Effector CD8-positive, alpha-beta T cell (primary cell): ENCODE data around the gene ZNF77.
"Not testable (repeated sequence)": the region's sequence is repeated elsewhere in the genome, so short reads cannot be mapped to it uniquely, and the experiment has no call there.

Experiments used
- DNase-seq: peaks from one replicate; lab custom pipeline; 2025; lab: John Stamatoyannopoulos, UW
- total RNA-seq, 4 experiments: gene quantifications; one replicate each; lab custom pipeline; 2026; lab: John Stamatoyannopoulos, UW

The ZNF77 gene
- 7.8 to 15.2 (median 9.4) reads per million in 4 experiments for total RNA-seq

DNA sequence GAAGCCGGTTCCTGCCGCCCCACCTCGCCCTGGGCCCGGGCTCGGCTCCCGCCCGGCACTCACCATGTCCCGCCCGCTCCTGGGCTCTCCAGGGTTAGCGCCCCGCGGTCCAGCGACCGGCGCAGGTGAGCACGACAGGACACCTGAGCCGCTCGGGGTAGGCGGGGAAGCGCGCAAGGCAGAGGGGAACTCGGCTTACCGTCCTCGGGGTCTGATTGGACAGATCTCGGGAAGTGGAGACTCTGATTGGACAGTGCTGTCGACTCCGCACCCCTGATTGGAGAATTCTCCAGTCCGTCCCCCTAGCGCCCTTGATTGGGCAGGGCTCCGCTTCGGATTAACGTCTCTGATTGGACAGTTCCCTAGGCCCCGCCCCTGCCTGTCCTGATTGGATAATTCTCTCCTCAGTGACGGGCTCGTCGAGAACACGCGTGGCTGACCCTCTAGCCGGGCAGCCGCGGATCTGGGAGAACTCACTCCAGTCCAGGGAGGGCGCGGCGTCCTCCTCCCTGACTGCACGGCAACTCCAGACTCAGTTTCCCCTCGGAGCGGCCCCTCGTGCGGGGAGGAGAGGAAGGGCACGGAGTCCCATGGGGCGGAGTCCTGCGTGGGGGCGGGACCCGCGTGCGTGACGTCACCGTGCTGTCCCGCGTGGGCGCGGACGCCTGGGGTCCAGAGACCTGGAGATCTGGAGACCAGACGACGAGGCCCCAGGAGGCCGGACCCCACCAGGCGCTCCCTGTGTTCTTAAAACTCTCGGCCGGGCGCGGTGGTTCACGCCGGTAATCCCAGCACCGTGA lies at the start of gene ZNF77:
ZNF77 (minus strand) TSS at position 197 of the 800 bp plus-strand sequence; CDS start at position 66, 131 bp downstream.
- DNase-seq, result peak; percentile 99

- no peak for DNase-seq
Measured at GRCh38 chr19:2993579-2993978, 48.8 kb upstream of the ZNF77 start.

- DNase-seq, result no peak
Measured at GRCh38 chr19:2992958-2993357, 48.2 kb upstream of the ZNF77 start.

DNA sequence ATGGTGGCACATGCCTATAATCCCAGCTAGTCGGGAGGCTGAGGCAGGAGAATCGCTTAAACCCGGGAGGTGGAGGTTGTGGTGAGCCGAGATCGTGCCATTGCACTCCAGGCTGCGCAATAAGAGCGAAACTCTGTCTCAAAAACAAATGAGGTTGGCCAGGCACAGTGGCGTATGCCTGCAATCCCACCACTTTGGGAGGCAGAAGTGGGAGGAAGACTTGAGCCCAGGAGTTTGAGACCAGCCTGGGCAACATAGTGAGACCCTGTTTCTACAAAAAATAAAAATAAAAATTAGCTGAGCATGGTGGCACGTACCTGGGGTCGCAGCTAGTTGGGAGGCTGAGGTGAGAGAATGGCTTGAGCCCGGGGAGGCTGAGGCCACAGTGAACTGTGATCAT lies 47.6 kb upstream of the ZNF77 start:
- DNase-seq, result not testable (repeated sequence)

- no peak for DNase-seq
Measured at GRCh38 chr19:2989236-2989946, 44.6 kb upstream of the ZNF77 start.

GRCh38 chr19:2988568-2988967 lies 43.8 kb upstream of the ZNF77 start:
- no peak for DNase-seq

GRCh38 chr19:2987797-2988196 lies 43.0 kb upstream of the ZNF77 start:
- no peak for DNase-seq

GRCh38 chr19:2986951-2987524 lies 42.3 kb upstream of the ZNF77 start:
- DNase-seq, result no peak

GRCh38 chr19:2984215-2984528 lies 39.4 kb upstream of the ZNF77 start:
- no peak for DNase-seq

GRCh38 chr19:2983351-2984214 lies 38.8 kb upstream of the ZNF77 start:
- DNase-seq, result no peak

DNA sequence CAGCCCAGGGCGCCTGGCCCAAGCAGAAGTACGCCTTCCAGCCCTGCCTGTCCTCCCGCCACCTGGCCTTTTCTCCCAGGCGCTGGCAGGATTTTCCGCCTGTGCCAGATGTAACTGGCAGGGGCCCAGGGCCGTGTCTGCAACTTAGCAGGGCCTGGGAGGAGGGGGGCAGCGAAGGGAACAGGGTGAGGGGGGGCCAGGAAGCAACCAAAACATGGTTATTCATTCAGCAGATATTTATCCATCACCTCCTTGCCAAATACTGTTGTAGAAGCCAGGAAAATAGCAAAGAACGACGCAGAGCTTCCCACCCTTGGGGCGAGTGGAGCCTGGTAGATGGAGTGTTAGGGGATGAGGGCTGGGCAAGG lies 38.2 kb upstream of the ZNF77 start:
- DNase-seq, result no peak

DNA sequence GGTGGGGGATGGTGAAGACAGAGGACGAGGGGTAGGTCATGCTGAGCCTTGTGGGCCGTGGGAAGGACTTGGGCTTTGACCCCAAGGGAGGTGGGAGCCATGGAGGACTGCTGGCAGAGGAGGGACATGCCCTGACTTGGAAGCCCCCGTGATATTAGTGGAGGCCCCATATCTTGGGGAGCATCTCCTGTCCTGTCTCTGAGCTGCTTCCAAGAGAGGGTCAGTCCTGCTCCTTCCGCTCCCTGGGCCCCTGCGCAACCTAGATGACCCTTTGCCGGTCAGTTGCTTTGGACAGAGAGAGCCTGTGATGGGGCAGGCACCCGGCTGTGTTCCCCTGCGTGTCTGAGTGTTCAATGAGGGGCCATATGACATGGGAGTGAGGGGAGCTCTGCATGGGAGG lies 37.8 kb upstream of the ZNF77 start:
- no peak for DNase-seq

DNA sequence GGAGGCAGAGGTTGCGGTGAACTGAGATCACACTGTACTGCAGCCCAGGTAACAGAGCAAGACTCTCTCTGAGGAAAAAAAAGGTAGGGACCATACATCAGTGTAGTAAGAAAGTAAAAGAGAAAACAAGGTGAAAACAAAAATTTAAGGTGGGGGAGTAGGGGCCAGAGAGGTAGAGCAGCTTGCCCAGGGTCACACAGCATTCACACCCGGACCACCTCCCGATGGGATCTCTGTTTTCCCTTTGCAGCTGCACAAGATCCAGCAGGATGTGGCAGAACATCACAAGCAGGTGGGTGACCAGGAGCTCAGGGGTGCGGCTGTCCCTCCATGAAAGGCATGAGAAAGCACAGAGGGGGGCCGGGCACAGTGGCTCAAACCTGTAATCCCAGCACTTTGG lies 37.1 kb upstream of the ZNF77 start:
- DNase-seq, result no peak

- no peak for DNase-seq
Measured at GRCh38 chr19:2978772-2979171, 34.0 kb upstream of the ZNF77 start.

- no peak for DNase-seq
Measured at GRCh38 chr19:2978166-2978767, 33.5 kb upstream of the ZNF77 start.

GRCh38 chr19:2977746-2978138 lies 33.0 kb upstream of the ZNF77 start:
- DNase-seq, result no peak

DNA sequence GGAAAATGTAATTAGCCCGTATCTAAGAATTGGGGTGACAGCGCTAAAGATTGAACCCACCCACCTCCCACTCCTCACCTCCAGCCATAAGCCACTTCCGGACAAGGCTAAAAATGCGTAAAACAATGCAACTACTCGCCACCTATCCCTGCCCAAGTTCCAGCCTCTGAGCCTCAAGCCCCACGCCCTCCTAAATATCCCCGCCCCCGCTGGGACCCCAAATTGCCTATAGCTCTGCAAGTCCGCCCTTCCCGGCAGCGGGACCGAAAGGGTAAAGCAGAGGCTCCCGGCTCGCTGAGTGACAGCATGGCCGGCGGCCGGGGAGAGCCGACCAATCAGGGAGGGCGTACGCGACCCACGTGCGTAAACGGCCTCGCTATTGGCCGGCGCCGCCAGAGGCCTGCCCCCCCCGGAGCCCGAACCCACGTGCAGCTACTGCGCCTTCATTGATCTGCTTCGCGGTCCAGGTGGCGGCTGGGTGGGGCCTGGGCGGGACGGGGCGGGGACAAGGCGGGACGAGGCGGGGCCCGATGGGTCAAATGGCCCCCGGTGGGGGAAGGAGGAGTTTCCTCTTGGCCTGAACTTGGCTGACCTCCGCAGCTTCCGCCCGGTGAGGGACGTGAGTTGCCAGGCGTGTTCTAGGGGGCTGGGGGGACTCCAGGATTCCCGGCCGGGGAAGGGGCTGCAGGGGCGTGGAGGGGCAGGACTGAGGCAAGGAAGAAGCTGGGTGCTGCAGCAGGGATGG lies 32.4 kb upstream of the ZNF77 start, which contains the start of gene TLE6:
TLE6 (plus strand) TSS at position 564 of the 745 bp plus-strand sequence. CDS start 670 bp downstream, outside the sequence.
- peak; percentile 89 for DNase-seq

DNA sequence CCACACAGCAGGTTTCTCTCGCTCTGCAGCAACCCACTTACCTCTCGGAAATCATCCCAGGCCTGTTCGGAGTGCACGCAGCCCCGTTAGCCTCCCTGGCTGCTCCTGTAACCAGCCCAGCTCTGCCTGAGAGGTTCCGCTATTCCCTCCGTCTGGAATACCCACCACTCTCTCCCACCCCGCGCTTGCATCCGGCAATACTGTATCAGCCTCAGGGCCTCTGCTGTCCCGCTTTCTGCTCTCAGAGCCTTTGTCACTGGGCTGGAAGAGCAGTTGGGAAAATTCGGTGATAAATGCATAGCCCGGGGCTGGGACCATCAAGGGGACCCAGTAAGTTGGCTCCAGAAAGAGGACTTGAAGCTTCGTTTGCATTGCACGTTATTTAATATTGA lies 31.8 kb upstream of the ZNF77 start:
- no peak for DNase-seq

GRCh38 chr19:2974342-2975041 lies 29.7 kb upstream of the ZNF77 start:
- DNase-seq, result no peak

DNA sequence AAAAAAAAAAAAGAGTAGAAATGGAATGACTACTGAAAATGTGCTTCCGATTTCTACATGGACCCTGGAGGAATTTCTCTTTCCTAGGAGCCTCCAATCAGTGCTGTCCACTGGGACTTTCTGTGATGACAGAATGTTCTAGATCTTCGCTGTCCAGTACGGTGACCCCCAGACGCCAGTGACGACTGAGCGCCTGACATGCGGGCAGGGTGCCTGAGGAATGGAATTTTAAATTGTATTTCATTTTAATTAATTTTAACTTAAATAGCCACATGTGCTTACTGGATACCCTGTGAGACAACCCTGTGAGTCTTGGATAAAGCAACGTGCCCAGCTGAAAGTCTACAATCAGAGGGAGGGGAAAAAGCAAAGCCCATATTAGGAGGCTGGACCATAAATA lies 28.5 kb upstream of the ZNF77 start:
- DNase-seq, result no peak
